ENCODE measurements around the gene MLLT3.

Gene MLLT3

DNA sequence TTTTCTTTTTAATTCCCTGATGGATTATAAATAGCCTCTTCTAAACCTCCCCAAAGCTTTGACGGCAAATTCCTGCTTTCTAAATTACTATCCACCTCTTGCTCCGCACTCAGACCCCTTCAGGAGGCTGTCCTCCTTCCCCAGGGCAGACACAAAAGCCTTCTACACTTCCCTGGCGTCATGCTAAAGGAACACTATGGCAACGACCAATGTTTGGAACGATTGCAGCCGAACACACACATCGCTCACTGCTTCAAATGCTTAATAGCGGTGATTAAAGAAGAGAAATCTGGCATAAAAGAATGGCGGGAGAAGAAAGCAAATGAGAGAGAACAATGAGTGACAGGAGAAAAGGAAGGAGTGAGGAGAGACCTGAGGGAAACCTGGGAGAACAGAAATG, 297.3 kb downstream of the MLLT3 start:
- no peak for DNase-seq

DNA sequence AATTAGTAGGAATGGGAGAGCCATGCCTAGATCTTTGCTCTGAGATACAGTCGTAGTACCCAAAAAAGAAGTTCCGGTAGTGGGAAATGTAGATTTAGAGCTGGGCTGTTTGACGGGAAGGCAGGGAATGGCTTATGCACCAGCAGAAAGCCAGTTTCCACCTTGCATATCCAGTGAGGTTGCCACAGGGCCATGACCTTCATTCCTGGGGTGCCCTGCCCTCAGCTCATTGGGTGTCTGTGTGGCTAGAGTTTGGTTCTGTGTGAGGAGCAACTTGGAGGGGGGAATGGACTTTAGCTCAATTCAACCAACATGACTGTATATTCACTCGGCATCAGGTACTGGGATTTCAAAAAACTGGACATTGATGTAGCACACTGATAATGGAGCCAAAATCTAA, 300.1 kb downstream of the MLLT3 start:
- DNase-seq: no peak

- DNase-seq: peak; percentile 56 to 67
These were observed 300.7 kb downstream of the MLLT3 start for GRCh38 chr9:20321423-20322082.

DNA sequence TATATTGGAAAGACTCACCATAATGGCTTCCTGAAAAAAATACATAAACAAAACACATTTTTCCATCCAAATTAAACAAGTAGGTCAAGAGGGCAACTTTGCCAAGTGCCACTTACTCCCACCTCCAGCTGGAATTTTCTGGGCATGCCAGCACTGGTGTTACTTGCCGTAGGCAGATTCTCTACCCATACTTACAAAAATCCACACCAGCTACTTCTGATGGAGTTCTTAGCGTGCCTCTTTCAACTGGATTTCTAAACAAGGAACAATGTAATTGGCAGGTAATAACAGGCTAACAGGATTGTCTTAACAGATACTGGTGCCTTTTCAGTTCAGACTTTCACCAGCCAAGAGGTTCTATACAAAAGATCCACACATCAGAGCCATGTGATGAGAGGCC, 301.4 kb downstream of the MLLT3 start:
- no peak for DNase-seq

DNA sequence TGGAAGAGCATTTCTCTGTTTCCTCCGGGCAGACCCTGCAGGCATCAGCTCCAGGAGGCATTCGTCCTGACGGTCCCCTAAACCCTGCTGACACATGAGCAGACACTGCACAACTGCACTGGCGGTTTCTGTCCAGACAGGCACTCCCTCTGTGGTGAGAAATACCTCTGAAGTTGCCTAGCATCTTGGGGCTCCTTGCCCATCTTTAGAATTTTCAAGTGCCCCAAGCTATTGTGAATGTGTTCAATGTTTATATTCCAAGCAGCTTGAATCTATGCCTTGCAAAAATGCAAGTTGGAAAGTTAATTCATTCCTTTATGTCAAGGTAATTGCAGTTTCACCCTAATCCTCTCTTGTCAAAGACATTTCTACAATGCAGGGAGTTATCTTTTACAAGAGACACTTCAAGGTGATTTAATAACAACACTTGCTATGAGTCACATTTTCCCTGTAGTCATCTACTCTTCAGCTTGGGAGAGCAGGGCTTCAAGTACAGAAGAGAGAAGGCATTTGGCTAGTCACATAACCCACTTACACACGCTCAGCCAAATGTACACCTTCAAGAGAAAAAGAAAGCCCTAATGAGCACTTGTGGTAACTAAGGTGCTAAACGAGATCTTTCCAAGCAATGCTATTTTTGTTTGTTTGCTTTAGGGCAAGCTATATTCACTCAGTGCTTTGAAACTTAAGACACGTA, 302.5 kb downstream of the MLLT3 start:
- peak in 1 of 2 donors; percentile 22 for DNase-seq

- no peak for DNase-seq
These were observed 303.1 kb downstream of the MLLT3 start for GRCh38 chr9:20319241-20319640.

- DNase-seq: no peak
These were observed 304.6 kb downstream of the MLLT3 start for GRCh38 chr9:20317701-20318100.

DNA sequence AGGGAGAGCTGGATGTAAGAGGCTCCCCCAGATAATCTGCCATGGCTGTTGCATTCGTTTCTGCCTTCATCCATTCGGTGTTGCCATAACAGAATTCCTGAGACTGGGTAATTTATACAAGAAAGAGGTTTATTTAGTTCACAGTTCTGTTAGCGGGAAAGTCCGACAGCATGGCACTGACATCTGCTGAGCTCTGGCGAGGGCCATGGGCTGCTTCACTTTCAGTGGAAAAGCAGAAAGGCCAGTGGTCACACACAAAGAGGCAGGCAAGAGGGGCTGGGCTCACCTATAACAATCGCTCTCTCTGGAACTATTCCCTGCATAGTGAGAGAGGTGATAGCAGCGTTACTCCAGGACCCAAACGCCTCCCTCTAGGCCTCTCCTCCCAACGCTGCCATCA, 305.9 kb downstream of the MLLT3 start:
- no peak for DNase-seq

DNA sequence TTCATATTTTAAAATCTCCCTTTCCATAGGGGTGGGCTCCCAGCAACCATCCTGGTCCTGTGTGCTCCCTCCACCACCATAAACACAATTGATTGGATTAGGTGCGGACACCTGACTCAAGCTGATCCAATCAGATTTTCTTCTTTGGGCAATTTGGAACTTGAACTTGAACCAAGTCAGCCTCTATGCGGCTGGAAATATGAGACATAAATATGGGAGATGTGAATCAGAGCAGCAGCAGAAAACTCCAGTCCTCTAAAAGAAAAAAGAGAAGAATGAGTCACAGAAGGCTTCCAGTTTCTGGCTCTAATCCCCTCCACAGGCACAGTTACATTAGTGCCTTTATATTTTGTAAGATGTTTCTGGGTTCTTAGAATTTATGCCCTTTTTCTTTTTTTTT, 306.6 kb downstream of the MLLT3 start:
- DNase-seq: no peak

- DNase-seq: peak in 1 of 2 donors; percentile 48
These were observed 307.3 kb downstream of the MLLT3 start for GRCh38 chr9:20314981-20315380.

- no peak for DNase-seq
These were observed 308.9 kb downstream of the MLLT3 start for GRCh38 chr9:20313415-20313814.

DNA sequence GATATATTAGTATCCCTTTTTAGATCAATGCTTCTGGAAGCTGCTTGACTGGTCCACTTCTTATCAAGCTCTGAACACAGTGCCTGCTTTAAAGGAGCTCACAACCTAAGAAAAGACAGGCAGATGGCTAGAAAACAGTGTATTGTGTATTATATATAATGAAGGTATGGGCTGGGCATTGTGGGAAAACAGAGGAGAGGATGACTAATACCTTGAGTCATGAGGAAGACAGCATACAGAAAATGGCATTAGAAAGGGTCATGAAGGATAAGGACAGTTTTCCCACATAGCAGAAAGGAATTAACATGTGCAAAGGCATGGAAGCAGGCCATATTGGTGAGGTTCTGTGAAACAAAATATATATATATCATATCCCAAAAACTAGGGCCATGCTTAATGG, 309.6 kb downstream of the MLLT3 start:
- no peak for DNase-seq

- no peak for DNase-seq
These were observed 312.3 kb downstream of the MLLT3 start for GRCh38 chr9:20310024-20310423.

DNA sequence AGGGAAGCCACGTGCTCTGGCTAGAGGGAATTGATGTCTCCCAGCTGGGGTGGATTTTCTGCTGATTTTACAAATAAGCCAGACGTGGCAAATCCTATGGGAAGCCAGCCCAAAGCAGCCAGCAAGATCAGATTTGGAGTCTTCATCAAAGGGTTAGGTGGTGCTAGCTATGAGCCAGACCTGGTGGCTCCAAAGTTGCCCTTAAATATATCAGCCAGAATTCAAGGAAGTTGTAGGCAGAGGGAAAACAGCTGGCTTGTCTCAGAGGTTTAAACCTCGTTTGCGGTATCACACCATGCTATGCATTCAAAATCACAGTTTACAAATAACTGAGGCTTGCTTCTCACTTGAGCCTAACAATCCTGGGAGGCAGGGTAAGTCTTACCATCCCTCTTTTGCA, 313.2 kb downstream of the MLLT3 start:
- no peak for DNase-seq

GRCh38 chr9:20307621-20308020, 314.7 kb downstream of the MLLT3 start:
- DNase-seq: no peak

DNA sequence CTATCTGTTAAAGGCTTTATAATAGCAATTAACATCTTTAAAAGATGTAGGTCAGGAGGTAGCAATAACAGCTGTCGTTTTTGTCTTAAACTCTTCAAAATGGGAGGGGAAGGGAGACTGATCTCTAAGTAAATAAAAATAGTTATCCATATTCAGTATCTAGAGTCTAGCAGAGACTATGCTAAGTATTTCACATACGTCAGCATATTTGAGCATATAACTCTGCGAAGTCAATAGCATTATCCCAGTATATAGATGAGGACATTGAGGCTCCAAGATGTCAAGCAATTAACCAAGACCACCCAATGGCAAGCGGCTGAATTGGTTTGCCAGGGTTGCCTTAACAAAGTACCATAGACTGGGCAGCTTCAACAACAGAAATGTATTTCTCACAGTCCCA, 316.8 kb downstream of the MLLT3 start:
- no peak for DNase-seq

GRCh38 chr9:20303996-20304395, 318.3 kb downstream of the MLLT3 start:
- no peak for DNase-seq

DNA sequence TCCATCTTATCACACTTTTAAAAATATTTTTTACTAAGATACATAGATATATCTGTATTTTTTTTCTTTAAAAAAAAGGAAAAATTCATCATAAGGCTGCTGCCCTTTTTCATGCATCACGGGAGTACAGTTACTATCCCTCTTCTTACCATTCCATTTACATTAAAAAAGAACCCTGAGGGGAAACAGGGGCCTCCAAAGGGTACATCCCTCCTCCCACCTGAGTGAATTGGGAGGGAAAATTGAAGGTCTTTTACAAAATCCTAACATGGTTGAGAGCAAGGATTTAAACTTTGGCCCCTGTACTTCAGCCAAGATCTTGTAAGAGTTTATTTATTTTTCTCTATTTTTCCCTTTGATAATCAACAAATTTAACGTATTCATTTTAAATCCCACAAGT, 319.2 kb downstream of the MLLT3 start:
- no peak for DNase-seq

- DNase-seq: no peak
These were observed 320.1 kb downstream of the MLLT3 start for GRCh38 chr9:20302197-20302596.

DNA sequence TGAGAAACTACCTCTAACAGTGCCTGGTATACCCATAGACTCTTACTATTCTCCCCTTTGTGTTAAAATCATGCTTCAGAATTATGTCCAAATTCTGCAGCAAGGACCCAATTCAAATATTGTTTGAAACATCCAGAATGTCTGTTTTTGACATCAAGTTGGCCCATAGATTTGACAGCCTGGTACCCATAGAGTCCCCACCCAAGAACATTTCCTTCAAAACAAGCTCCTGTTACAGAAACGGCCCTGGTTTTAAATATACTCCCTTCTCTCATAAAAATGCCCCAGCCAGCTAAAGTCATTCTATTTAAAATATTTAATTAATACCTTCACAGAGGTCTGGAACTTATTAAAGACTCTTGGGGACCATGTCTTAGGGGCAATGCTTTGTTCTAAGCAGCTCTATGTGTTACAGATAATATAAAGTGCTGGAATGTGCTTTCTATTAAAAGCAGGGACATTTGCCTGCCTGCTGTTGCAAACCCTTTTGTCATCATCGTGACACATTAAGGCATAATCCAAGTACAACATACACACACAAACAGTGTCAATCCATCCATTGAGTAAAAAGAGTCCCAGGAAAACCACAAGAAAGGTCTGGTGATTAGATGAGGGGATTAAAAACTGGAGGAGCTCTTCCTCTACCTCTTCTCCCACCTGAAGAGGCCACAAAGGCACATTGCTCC, 321.7 kb downstream of the MLLT3 start:
- no peak for DNase-seq

- DNase-seq: no peak
These were observed 324.6 kb downstream of the MLLT3 start for GRCh38 chr9:20297646-20298084.

DNA sequence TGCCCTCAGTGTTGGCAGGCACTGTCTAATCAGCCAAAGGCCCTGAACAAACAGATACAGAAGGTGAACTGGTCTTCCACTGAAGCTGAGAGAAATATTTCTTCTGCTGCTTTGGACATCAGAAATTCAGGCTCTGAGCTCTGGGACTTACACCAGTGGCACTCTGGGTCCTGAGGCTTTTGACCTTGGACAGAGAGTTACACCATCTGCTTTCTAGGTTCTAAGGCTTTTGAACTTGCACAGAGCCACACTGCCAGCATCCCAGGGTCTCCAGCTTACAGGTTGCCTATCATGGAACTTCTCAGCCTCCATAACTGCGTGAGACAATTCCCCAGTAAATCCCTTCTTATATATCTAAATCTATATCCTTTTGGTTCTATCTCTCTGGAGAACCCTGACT, 326.7 kb downstream of the MLLT3 start:
- DNase-seq: no peak

- DNase-seq: no peak
These were observed 328.1 kb downstream of the MLLT3 start for GRCh38 chr9:20294046-20294750.

- DNase-seq: no peak
These were observed 330.3 kb downstream of the MLLT3 start for GRCh38 chr9:20292002-20292401.

Measured in CD4-positive, alpha-beta T cell treated with Interleukin-4 for 1 hour (primary cell).